Suprapubic skin (tissue), 3 donors: ENCODE data around the gene MUC7.

ENCODE experiments used
- CTCF ChIP-seq, 2 donors: fragments of 200-600 bp in 1 of 2; fragments of 450-650 bp in 1 of 2; sonication (generic) in 1 of 2; IDR thresholded peaks; one replicate each; pipeline ENCODE4 v1.5.1; 2016 to 2019; ENCODE audit warnings: antibody characterized with exemption in 2 of 2, mild to moderate bottlenecking in 1 of 2, moderate library complexity in 1 of 2
- POLR2A ChIP-seq, 2 donors: fragments of 450-650 bp; IDR thresholded peaks; one replicate each; pipeline ENCODE4 v1.6.1; 2017; ENCODE audit warnings: antibody characterized with exemption in 2 of 2, mild to moderate bottlenecking in 2 of 2, moderate library complexity in 2 of 2

DNA sequence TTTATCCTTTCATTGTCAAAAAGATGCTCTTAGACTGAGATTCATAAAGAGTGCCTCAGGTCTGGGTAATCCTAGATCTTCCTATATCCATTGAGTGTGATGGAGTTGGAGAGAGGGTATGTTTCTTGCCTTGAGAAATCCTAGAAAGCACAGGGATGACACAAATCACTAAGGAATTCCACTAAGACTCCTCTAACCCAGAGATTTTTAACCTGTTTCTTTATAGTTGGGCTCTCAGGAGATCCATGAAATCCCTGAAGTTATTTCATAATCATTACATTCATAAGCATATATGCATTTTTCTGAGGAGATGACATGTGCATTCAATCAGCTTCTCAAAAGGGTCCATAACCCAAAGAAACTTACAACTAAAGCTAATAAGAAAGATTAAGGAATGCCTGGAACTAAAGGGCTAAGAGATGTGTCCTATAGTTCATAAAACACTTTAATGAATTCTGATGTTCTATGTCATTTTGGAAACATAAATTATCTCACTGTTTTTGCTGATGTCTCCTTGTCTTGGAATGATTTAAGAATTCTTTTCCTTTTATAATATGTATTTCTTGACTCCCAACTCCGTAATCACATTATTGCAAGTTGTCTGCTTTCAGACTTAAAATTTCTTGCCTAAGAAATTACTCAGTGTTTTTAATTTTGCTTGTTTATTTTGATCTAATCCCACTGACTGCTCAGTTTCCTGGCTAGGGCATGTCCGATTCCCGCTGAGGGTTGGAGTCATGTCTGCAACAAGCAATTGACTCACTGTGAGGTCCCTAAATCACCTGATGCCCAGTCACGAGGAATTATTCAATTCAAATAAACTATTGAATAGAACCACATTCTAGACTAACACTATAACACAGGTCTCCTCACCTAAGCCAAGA lies 43.6 kb downstream of the MUC7 start:
- TF ChIP-seq CTCF (IDR thresholded peaks at IDR 0.05) (no peak), POLR2A (IDR thresholded peaks at IDR 0.05) (no peak)
